Heart left ventricle (tissue), 16 donors: ENCODE data around the gene POLR1A. TPM values are rescaled to one million over a fixed set of nuclear protein-coding genes. Genes with fewer than 3 reads are reported as not detected.
A peak's percentile ranks its signal among the peaks of the same experiment; 100 is the strongest.

Source experiments
- ATAC-seq, 4 donors: fragments of 200-7000 bp; cut with Tn5 transposase; one replicate each; pipeline ENCODE4 v1.9.1; 2020 to 2022; ENCODE audit warnings: moderate library complexity in 4 of 4, mild to moderate bottlenecking in 3 of 4, moderate number of reproducible peaks in 1 of 4
- DNase-seq, 5 donors: peaks; one replicate each; pipeline ENCODE4 v3.0.0-alpha.2; 2020
- H3K27ac ChIP-seq, 12 donors: fragments of 200-600 bp; sonication (generic) in 4 of 12; one replicate each; pipeline versions ENCODE4 v1.5.0 to v1.8.0; 2016 to 2022; ENCODE audit warnings: mild to moderate bottlenecking in 2 of 12
- H3K27me3 ChIP-seq, 9 donors: fragments of 200-600 bp; sonication (generic) in 2 of 9; one replicate each; pipeline versions ENCODE4 v1.5.1 to v1.8.0; 2016 to 2022; ENCODE audit warnings: mild to moderate bottlenecking in 3 of 9
- H3K36me3 ChIP-seq, 9 donors: fragments of 200-600 bp; sonication (generic) in 2 of 9; one replicate each; pipeline versions ENCODE4 v1.5.0 to v1.8.0; 2018 to 2022; ENCODE audit warnings: mild to moderate bottlenecking in 2 of 9
- H3K4me1 ChIP-seq, 12 donors: fragments of 200-600 bp; sonication (generic) in 4 of 12; one replicate each; pipeline versions ENCODE4 v1.5.0 to v1.8.0; 2016 to 2022; ENCODE audit warnings: mild to moderate bottlenecking in 3 of 12
- H3K4me3 ChIP-seq, 12 donors: fragments of 200-600 bp; sonication (generic) in 4 of 12; one replicate each; pipeline versions ENCODE4 v1.5.0 to v1.8.0; 2017 to 2022; ENCODE audit warnings: mild to moderate bottlenecking in 9 of 12, moderate library complexity in 4 of 12
- H3K9me3 ChIP-seq, 12 donors: fragments of 200-600 bp; sonication (generic) in 4 of 12; one replicate each; pipeline versions ENCODE4 v1.5.0 to v1.8.0; 2016 to 2022; ENCODE audit warnings: mild to moderate bottlenecking in 1 of 12
- POLR2A ChIP-seq, 2 donors: fragments of 450-650 bp; IDR thresholded peaks; one replicate each; pipeline ENCODE4 v1.6.1; 2017; ENCODE audit warnings: antibody characterized with exemption in 2 of 2, mild to moderate bottlenecking in 2 of 2, moderate library complexity in 2 of 2
- WGBS, 4 donors: extraction: QIAGEN DNeasy Blood & Tissue Kit in 2 of 4; methylation state at CpG; one replicate each; pipeline versions ENCODE4 v1.1.5 to v1.1.7; 2013 to 2018; 5-methylcytosine and 5-hydroxymethylcytosine counted together
- intact Hi-C, 10 donors: fragments of 100-400 bp; cut with DNase I; formaldehyde crosslinking; loops; one replicate each; pipeline versions ENCODE4 v1.11.1 to v1.14.2; 2022
- polyA plus RNA-seq, 2 donors: library from polyadenylated mRNA; stranded (reverse); fragments of 200-250 nt; gene quantifications; one replicate each; pipeline ENCODE4 v1.2.3, GENCODE V29; 2013
- total RNA-seq, 9 donors: library from RNA; depleted of rRNA in 2 of 9; stranded (reverse); fragments of >200 nt in 2 of 9; fragmentation: NEBNext Ultra II Directional in 3 of 9; extraction: Animal tissue kit (Norgen Biotek cat#: 25700) in 3 of 9; gene quantifications; one replicate each; pipeline versions ENCODE4 v1.1.0 to v1.2.4, GENCODE V29; 2016 to 2023
- TF ChIP-seq, protein P1 (sequence below), 12 donors: fragments of 200-600 bp; sonication (generic) in 4 of 12; IDR thresholded peaks; one replicate each; pipeline versions ENCODE4 v1.5.0 to v1.8.0; 2018 to 2022; ENCODE audit warnings: antibody characterized with exemption in 12 of 12, mild to moderate bottlenecking in 5 of 12
- donor health status: ischemic (EF 13 %, LVEDD 7.1; RV severe dilation, severe dysfunction).
- donor health status: healthy with polysubstance abuse.
- donor health status: DM: no; HTN: yes; CAD: no.
- donor health status: DM: no; HTN: no; CAD: no.
- donor health status: ischemic (EF 25% LVEDD 6.9; RV normal size, moderate dysfunction).
- donor health status: ischemic (EF 25% LVEDD 5.7; RV mildly dilated, moderate dysfunction).
- donor health status: healthy.
- donor health status: DM: yes; HTN: yes; CAD: no.
- donor health status: ischemic (EF 35%, LVEDD 5.7; RV mildly dilated, moderate dysfunction).
- donor health status: nonischemic (EF 11% LVEDD 7.7; RV severe dilation, severe dysfunction).
- donor health status: DM: yes; HTN: yes; CAD: no.
- donor health status: PGD.
- donor health status: ischemic (EF 29% LVEDD 5.4; RV normal size, mild dysfunction).
- donor health status: nonischemic (EF 23%, LVEDD 6.1; RV moderate dilation, normal function).

POLR1A gene
- total and polyA plus RNA-seq, 11 donors = 4.2 to 25.4 (median 17.7) TPM

- H3K4me1 ChIP-seq = peaks cover 19 to 57% (median 45%) of the 10 kb centered on the region in 12 donors
- DNase-seq (peak in 2 of 5 donors; percentile 21 to 42), ATAC-seq (no peak)
- peak overlapping the region; percentile 72 to 97 (median 85) for H3K27ac ChIP-seq
- intact Hi-C loops = loop anchor here in 5 of 10 donors (5.0 to 10.0 kb wide), 5 partner anchors 37 to 151 kb away; partner anchors contain the start of gene ST3GAL5 (in 3 of the 5)
- 85 to 92% (median 91%) methylated on average over 7 of the region's 7 CpGs for WGBS, 4 donors
- H3K4me3 ChIP-seq = no peak overlapping the region
- H3K9me3 ChIP-seq = no peaks in the 10 kb centered on the region
- no peaks in the 10 kb centered on the region for H3K27me3 ChIP-seq
- peaks cover 2 to 71% (median 51%) of the 10 kb centered on the region in 9 donors for H3K36me3 ChIP-seq
- TF ChIP-seq, protein P1, sequence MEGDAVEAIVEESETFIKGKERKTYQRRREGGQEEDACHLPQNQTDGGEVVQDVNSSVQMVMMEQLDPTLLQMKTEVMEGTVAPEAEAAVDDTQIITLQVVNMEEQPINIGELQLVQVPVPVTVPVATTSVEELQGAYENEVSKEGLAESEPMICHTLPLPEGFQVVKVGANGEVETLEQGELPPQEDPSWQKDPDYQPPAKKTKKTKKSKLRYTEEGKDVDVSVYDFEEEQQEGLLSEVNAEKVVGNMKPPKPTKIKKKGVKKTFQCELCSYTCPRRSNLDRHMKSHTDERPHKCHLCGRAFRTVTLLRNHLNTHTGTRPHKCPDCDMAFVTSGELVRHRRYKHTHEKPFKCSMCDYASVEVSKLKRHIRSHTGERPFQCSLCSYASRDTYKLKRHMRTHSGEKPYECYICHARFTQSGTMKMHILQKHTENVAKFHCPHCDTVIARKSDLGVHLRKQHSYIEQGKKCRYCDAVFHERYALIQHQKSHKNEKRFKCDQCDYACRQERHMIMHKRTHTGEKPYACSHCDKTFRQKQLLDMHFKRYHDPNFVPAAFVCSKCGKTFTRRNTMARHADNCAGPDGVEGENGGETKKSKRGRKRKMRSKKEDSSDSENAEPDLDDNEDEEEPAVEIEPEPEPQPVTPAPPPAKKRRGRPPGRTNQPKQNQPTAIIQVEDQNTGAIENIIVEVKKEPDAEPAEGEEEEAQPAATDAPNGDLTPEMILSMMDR (IDR thresholded peaks at IDR 0.05) = no peak
- no peak for TF ChIP-seq POLR2A (IDR thresholded peaks at IDR 0.05)
These were observed 70.3 kb downstream of the POLR1A start for GRCh38 chr2:86035376-86035882.

- 75 to 85% (median 82%) methylated on average over 20 of the region's 20 CpGs for WGBS, 4 donors
- TF ChIP-seq POLR2A (IDR thresholded peaks at IDR 0.05) = no peak
- TF ChIP-seq, protein P1 (IDR thresholded peaks at IDR 0.05) = no peak
- intact Hi-C loops = loop anchor here in 1 of 10 donors (10.0 kb wide), 2 partner anchors 59 to 149 kb away; partner anchors contain the start of gene ST3GAL5
- Histone ChIP-seq H3K36me3 (peaks cover 2 to 72% (median 52%) of the 10 kb centered on the region in 9 donors), H3K27ac (no peak overlapping the region), H3K27me3 (no peaks in the 10 kb centered on the region), H3K4me3 (no peak overlapping the region), H3K4me1 (peaks cover 19 to 56% (median 46%) of the 10 kb centered on the region in 12 donors), H3K9me3 (no peaks in the 10 kb centered on the region)
- ATAC-seq (no peak), DNase-seq (peak in 2 of 5 donors; percentile 48 to 50)
These were observed 71.7 kb downstream of the POLR1A start for GRCh38 chr2:86033751-86034692.

DNA sequence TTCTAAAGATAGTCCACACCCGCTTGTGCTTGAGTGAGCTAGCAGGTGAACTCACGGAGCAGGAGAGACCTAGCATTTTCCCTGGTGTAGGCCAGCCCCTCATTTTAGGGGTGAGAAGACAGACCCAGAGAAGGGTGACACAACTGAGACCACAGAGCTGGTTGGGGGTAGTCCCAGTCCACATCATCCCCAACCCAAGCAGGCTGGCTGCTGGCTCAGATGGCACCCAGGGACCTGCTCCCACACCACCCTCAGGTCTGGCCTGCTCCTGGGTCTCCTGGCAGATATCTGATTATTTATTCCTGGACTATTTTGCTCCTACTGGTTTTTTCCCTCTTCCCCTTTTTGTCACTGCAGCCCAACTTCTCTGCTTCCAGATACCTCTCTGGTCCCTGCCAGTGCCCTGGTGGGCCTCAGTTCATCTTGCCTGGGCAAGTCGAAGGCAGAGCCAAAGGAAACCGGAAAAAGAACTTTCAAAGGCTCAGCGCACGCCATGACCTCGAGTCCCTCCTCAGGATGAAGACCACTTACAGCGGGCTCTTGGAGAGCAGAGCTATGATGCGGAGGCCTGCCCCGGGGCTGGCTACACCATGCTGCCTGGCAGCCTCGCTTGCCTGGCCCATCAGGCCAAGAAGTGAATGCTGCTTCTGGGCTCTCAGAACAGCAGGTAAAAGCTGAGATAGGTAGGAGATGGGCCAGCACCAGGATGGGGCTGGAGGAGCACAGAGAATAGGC lies 72.7 kb downstream of the POLR1A start:
- WGBS, 4 donors = 96 to 98% (median 97%) methylated on average over 10 to 11 of the region's 11 CpGs
- H3K27ac ChIP-seq = no peak overlapping the region
- no peaks in the 10 kb centered on the region for H3K27me3 ChIP-seq
- DNase-seq (peak in 2 of 5 donors; percentile 21 to 53), ATAC-seq (no peak)
- intact Hi-C loops = loop anchor here in 1 of 10 donors (10.0 kb wide), 2 partner anchors 58 to 148 kb away; partner anchors contain the start of gene ST3GAL5
- no peaks in the 10 kb centered on the region for H3K9me3 ChIP-seq
- H3K4me3 ChIP-seq = no peak overlapping the region
- H3K36me3 ChIP-seq = peaks cover 2 to 71% (median 49%) of the 10 kb centered on the region in 9 donors
- peaks cover 18 to 55% (median 46%) of the 10 kb centered on the region in 12 donors for H3K4me1 ChIP-seq
- TF ChIP-seq, protein P1 (IDR thresholded peaks at IDR 0.05) = no peak
- no peak for TF ChIP-seq POLR2A (IDR thresholded peaks at IDR 0.05)
